H4 (cell line): ENCODE data around the gene OR51A2. TPM values are rescaled to one million over a fixed set of nuclear protein-coding genes. Genes with fewer than 3 reads are reported as not detected.

Experiments
- total RNA-seq: library from RNA; depleted of rRNA; stranded (reverse); fragments of >200 nt; shearing (Covaris generic); gene quantifications from 2 replicates; pipeline ENCODE4 v1.2.3, GENCODE V29; 2014; rRNA removed

Gene OR51A2
- total RNA-seq, 1 experiment from 2014 or later, result not detected

Other genes starting within 250 kb of the OR51A2 start
- gene OR51F1, start 185.8 kb downstream of the OR51A2 start, total RNA-seq, result not detected in 2 replicates
- gene OR52R1, start 151.3 kb downstream of the OR51A2 start, total RNA-seq, result not detected in 2 replicates
- not detected in 2 replicates for gene OR51F2, start 134.4 kb downstream of the OR51A2 start, total RNA-seq
- not detected in 2 replicates for gene OR51S1, start 106.5 kb downstream of the OR51A2 start, total RNA-seq
- not detected in 2 replicates for gene OR51T1, start 73.8 kb downstream of the OR51A2 start, total RNA-seq
- gene OR51A7, start 51.9 kb downstream of the OR51A2 start, total RNA-seq, result not detected in 2 replicates
- gene OR51G2, start 36.4 kb downstream of the OR51A2 start, total RNA-seq, result not detected in 2 replicates
- gene OR51G1, start 31.4 kb downstream of the OR51A2 start, total RNA-seq, result not detected in 2 replicates
- not detected in 2 replicates for gene OR51A4, start 8.1 kb downstream of the OR51A2 start, total RNA-seq
- gene OR51L1, start 39.1 kb upstream of the OR51A2 start, total RNA-seq, result not detected in 2 replicates
- not detected in 2 replicates for gene OR52J3, start 90.8 kb upstream of the OR51A2 start, total RNA-seq
- 0.23 and 1.8 TPM in 2 replicates for gene OR52E2, start 103.9 kb upstream of the OR51A2 start, total RNA-seq
- gene OR52E1, start 113.9 kb upstream of the OR51A2 start, total RNA-seq, result not detected in 2 replicates
- gene OR52A5, start 182.6 kb upstream of the OR51A2 start, total RNA-seq, result not detected in 2 replicates
- not detected in 2 replicates for gene OR52A1, start 199.0 kb upstream of the OR51A2 start, total RNA-seq
- gene OR51V1, start 245.0 kb upstream of the OR51A2 start, total RNA-seq, result not detected in 2 replicates